NCI-H748 (cell line): ENCODE measurements around the gene AP3S2.
A peak's percentile ranks its signal among the peaks of the same experiment; 100 is the strongest.
"Not testable (repeated sequence)": the region's sequence is repeated elsewhere in the genome, so short reads cannot be mapped to it uniquely, and the experiment has no call there.

Source experiments
- DNase-seq: peaks from one replicate; lab custom pipeline; 2025; ENCODE audit not compliant: unreplicated experiment; lab: John Stamatoyannopoulos, UW

The AP3S2 gene

DNA sequence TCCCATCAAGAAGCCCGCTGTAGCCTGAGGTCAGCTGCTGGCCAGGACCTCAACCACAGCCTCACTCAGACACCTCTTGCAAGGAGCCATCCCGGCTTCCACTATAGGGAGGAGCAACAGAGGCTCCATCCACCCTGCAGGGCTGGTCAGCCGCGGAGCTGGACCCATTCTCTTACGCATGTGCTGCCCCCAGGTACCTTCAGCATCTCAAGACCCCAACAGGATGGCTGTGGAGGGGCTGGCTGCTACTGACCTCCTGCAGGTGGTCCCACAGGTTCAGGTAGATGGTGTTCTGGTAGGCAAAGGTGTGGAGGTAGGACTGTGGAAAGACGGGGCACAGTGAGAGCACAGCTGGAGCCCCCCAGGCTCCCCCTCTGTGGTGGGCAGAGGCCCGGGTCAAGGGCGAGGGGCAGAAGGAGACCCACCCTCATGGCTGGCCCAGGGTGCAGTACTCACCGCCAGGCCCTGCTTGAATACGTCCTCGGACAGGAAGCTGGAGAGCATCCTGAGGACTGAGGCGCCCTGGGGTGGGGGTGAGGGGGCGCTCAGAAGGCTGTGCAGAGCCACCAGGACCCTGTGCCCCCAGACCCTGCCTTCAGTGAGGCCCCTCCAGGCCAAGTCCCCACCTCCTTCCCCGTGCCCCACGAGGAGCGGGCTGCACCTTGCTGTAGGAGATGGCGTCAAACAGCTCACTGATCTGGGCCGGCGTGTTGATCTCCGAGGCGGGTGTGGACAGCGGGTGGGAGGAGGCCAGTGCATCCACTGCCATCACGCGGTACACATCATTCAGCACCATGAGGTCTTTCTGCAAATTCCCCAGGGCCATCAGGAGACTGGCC is 90.6 kb downstream of the AP3S2 start:
- no peak for DNase-seq

DNA sequence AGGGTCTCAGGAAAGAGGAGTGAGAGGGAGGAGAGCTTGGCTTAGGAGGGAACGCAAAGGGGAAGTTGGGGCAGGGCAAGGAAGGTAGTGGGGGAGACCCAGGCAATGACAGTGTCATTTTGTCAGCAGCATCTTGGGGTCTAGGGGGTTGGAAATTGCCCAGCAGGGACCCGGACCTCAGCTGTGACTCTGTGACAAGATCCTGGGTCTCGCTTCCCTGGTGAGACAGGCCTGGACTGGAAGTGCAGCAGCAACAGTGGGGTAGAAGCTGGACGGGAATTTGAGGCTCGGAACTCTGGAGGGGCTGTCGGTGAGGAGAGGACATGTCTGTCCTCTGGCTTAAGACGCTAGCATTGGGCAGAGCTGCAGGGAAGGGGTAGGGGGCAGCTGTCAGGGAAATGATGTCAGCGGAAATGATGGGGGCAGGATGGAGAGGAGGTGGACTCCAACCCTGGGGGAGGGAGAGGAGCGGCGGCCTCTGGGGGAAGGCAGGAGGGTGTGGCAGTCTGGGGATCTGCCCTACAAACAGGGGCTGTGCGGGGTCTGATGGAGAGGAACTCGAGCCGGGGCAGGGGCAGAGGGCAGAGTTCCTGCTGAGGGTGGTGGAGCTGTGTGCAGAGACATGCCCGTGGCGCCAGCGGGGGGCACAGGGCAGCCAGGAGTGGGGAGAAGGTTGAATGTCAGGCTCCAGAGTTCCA is 91.4 kb downstream of the AP3S2 start:
- DNase-seq, result no peak

DNA sequence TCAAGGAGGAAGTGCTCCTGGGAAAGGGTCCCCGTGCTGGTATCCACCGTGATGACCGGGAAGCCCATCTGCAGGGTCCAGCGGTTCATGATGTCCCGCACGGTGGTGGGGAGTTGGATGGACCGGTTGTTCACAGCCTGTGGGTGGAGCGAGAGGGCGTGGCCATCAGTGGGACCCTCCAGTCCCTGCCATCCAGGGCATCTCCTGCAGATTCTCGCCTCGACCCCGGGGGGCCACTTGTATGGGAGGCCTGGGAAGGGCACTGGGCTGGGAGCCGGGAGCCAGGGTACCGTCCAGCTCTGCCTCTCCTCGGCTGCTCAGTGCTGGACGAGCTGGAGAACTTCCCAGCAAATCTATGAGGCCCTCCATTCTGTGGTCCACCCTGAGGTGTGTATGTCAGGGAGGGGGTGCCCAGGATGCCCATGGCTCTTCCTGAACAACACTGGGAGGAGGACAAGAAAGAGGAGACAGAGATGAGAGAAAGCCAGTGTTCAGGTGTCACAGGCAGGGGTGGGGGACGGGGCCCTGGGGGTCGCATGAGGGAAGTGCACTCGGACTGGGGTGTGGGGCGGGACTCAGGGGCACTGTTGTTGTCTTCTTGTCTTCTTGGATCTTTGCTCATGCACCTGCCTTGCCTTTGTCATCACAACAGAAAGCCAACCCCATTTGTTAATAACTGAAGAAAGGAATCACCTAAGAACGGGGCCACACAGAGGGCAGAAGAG is 92.2 kb downstream of the AP3S2 start:
- no peak for DNase-seq

DNA sequence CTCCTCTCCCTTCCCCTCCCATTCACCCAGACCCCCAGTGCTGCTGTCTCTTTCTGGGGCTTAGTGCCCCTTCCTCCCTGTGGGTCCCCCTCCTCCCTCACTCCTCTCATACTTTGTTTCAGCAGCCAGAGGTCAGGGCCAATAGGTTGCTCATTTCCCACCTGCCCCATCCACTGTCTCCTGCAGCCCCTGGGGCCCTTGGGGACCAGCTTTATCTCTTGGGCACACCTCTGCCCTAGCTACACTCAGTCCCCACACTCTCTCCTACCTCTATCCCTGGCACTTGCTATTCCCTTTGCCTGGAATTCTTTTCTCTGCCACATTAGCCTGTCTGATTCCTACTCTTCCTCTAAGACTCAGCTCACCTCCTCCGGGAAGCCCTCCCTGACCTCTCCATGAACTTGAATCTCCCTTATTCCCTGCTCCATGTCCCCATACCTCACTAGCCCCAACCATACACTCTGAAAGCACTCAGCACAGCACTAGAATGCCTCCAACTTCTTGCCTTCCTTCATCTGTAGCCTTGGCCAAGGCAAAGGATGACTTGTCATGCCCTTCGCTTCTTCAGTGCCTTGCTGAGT is 93.8 kb downstream of the AP3S2 start:
- DNase-seq, result no peak

DNA sequence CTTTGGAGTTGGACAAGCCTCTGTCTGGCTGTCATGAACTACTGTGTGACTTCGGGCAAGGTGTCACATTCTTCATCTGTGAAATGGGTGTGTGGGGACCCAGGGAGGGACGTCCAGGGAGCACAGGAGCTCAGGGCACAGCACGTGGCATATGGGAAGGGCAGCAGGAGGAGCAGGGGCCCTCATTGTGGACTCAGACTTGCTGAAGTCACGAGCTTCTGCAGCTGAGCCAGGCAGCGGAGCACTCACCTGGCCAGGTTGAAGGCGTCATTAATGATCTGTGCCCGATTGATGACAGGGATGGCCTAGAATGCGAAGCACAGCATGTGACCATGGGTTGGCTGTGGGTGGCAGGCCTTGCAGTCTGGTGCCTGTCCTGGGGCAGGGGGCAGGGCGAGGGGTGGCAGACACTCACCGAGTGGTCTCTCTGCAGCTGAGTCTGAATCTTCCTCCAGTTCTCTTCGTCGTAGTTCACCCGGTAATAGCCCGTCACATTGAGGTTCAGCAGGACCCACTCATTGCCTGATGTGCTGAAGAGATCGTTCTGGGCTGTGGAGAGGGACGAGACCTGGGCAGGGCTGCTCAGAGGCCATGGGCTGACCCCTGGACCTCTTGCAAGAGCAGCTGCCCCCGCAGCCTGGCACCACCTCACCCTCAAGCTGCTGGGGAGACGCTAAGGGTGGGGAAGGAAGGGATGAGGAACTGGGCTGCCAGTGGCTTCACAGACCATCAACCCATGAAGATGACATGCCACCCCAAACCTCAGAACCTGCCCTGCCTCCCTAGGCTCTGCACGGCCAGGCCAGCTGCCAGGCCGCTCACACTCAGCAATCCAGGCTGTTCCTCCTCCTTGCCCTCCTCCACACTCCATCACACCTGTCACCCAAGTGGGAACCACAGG is 94.5 kb downstream of the AP3S2 start:
- DNase-seq, result no peak

DNA sequence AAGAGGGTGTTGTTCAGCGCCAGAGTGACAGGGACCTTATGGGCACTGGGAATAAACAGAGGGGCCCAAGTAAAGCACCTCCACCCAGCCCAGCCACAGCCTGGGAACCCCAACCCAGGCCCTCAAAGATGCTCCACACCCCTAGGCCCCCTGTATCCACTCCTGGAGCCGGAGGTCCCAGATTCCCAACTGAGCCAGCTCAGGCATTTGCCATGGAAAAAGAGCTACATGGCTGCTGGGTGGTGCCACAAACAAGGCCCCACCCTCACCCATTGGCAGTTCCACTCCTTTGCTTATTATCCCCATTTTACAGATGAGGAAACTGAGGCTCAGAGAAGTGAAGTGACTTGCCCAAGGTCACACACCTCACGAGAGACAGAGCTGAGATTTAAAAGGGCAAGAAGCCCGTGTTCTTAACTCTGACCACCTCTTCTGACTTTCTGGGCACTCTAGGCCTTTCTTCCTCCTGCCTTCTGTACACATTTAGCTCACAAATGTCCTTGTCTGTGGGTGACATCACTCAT is 96.1 kb downstream of the AP3S2 start:
- DNase-seq, result no peak

DNA sequence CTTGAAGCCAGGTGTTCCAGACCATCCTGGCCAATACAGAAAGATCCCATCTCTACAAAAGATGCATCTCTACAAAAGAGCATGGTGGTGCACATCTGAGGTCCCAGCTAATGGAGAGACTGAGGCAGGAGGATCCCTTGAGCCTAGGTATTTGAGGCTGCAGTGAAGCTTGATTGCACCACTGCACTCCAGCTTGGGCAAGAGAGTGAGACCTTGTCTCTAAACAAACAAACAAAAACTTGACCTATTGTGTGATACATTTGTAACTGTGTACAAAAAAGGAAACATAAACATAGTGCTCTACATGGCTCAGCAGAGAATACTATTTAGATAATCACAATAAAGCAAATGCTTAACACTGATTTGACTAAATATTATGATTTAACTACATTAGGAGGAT is 97.8 kb downstream of the AP3S2 start:
- DNase-seq, result no peak

DNA sequence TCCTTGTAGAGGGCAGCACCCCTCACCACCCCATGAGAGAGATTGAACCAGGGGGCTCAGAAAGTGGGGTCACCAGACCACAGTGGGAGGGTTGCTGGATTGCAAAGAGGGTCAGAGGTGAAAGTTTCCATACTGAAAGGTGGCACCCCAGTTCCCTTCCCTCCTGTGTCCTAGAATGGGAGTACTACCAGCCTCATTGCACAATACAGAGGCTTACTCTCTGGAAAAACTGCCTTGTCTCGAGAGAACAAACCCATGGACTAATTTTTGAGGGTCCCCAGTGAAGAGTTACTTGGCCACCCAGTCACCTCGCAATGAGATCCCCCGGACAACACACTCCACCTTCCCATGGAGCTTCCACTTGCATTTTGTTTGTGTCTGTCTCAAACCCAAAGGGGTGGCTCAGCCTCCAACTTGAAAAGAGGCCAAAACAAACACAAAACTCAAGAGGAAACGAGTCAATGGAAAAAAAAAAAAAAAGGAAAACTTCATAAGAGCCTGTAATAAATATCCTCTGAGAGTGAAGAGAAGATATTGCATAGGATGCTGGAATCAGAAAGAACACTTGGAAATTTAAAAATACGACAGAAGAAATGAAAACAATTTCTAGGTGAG is 99.1 kb downstream of the AP3S2 start:
- DNase-seq, result peak; percentile 13

DNA sequence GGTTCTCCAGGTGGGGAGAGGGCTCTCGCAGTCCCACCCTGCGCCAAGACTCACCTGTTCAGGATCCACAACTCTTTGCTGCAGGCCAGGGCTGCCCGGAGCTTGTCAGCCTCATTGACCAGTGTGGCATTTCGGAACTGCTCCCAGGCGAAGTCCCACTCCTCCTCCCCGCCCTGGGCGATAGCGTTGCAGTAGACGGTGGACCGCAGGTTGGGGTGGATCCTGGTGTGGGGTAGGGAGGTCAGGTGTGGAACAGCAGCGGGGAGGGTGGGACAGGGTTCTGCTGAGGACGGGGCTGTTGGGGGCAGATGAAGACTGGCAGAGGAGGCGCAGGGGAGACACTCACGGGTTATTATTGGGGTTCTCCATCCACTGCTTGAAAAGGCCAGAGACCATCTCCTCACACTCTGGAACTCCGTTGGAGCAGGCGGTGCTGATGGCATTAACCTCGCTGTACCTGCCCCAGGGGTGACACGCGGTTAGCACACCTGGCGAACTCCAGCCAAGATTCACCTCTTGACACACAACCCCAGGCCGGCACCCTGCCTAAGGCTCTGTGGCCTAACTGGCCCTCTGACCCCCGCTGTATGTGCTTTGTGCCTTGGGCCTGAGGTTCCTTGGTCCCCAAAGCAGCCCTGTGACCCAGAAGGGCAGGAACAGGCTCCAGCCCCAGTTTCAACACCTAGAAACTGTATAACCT is 101.5 kb downstream of the AP3S2 start:
- DNase-seq, result no peak

DNA sequence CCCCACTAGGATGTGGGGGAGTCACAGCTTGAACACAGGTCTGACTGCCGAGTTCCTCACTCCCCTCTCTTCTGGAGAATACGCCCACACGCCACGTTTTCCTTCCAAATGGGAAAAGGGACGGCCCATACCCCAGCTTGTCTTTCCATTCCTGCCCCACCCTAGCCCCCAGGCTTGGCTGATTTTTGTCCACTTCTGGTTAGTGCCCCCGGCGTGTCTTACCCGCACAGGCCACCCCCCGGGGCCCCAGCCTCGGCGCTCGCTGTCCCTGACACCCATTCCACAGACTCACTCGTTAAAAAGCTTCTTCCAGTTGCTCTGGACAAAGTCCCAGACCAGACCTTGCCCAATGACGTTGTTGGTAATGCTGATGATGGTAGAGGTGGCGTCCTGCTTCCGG is 103.1 kb downstream of the AP3S2 start:
- no peak for DNase-seq

DNA sequence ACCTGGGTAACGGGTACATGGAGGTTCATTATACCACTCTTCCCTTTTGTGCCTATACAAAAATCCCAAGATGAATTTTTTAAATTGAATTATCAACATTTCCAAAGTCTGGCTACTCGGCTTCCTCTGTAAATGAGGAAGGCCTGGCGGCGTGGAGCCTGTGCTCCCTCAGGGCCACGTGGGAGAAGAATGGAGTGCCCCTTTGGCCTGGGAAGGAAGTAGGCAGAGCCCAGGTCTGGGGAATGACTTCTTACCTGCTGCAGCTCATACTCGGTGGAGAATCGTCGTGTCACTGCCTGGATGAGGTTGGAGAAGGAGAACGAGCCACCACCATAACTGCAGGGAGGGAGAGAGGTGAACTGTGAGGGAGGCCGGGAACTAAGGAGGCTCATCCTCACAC is 103.6 kb downstream of the AP3S2 start:
- no peak for DNase-seq

DNA sequence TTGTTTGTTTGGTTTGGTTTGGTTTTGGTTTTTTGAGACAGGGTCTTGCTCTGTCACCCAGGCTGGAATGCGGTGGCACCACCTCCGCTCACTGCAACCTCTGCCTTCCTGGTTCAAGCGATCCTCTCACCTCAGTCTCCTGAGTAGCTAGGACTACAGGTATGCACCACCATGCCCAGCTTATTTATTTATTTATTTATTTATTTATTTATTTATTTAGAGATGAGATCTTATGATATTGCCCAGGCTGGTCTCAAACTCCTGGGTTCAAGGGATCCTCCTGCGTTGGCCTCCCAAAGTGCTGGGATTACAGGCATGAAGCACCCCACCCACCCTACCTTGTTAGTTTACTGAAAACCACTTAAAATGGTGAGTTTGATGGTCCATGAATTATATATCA is 105.2 kb downstream of the AP3S2 start:
- DNase-seq, result not testable (repeated sequence)

DNA sequence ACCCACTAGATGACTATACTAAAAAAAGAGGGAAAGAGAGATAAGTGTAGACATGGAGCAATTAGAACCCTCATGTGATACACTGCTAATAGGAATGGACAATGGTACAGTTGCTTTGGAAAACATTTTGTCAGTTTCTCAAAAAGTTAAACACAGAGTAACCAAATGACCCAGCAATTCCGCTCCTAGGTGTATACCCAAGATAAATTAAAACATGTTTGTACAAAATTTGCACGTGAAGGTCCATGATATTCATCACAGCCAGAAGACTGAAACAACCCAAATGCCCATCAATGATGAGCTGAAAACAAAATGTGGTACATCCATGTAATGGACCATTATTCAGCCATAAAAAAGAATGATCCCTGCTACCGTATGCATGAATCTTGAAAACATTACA is 105.8 kb downstream of the AP3S2 start:
- no peak for DNase-seq

DNA sequence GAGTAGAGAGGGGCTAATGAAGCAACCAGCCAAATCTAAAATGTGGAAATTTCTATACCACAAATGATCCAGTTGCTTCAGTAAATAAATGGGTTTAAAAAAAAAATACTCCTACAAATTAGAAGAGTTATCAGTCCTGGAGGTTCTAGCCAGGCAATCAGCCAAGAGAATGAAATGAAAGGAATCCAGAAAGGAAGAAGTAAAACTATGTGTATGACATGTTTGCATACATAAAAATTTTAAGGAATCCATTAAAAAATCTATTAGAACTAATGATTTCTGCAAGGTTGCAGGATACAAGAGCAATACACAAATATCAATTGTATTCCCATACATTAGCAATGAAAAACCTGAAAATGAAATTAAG is 108.0 kb downstream of the AP3S2 start:
- no peak for DNase-seq

DNA sequence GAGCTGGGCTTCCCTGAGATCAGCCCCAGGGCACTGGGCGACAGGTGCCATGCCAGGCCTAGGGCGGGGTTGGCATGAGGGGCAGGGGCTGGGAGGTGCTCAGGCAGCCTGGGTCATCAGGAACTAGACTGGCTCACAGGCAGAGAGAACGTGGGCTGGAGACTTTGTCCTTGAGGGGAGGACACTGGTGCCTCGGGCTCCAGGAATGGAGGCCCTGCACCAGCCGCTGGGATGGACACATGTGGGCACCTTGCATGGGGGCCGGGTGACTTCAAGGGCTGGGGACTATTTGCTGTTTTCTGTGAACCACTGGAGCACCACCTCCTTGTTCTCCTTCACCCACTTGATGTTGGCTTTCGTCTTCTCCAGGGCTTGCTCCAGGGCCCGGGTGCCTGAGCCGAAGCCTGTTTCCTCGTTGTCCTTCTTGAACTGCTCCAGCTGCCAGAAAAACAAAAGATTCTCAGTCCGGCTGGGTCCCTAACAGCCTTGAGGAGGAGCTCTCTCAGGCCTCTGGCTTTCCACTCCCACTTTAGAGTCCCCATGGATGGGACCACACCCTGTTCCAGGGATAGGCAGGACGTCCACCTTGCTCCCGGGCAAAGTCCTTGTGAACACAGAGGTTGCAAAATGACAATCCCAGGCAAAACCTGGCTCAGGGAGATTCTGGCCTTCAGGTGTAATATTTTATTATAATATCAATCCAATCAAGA is 108.6 kb downstream of the AP3S2 start:
- no peak for DNase-seq

DNA sequence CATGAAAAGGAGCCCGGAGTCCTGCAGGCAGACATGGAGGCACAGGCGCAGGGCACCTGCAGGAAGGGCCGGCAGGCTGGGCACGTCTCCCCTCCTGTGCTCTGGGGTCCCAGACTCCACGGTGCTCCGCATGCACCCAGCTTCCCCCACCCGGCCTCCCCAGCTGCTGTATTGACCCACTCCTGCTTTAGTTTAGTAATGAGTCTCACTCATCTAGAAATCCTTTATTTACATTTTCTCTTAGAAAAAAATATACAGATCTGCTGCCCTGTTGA is 109.2 kb downstream of the AP3S2 start:
- no peak for DNase-seq

DNA sequence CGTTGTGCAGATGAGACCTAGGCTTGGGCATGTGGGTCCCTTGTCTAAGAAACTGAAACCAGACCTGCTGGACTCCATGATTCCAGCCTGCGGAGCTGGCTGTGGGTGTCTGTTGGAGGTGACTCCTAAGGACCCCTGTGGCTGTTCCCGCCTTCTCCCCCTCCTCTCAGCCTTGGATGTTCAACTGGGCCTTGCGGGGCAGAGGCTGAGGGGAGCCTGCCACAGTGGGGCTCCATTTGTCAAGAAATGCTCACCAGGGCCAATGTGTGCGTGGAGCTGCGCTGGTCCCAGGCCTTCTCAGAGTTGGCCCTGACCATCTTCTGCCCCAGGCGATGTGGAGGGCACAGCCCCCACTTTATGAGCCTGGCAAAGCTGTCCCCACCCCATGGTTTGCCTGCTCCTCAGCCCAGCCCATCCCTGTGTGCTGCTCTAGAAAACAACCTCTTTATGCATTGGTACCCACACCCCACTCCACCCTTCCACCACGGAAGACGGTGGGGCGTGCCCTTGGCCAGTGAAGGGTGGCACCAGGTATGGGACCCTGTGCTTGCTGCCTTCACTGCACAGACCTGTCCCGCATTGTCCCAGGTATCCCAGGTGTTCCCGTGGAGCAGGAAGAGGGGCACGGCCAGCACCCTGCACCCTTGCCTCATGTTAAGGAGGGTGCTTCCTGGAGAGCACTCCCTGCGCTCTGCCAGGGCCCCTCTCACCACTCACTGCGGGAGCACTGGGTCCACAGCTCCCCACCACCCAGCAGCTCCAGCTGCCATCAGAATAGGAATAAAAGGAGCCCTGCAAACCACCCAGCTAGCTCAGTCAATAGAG is 109.7 kb downstream of the AP3S2 start:
- DNase-seq, result no peak
